T-helper 2 cell (primary cell): ENCODE data around the gene TMEM212.

Experiments
- DNase-seq, 5 experiments: peaks; one replicate each; pipeline versions ENCODE4 v3.0.0 to v3.0.0-alpha.2; 2012 to 2022

TMEM212 gene

GRCh38 chr3:171860830-171861535, 17.8 kb downstream of the TMEM212 start:
- no peak for DNase-seq

- DNase-seq, result no peak
Measured at GRCh38 chr3:171862392-171862791, 19.2 kb downstream of the TMEM212 start.

- DNase-seq, result peak in 1 of 5 experiments; percentile 43
Measured at GRCh38 chr3:171862993-171863521, 19.9 kb downstream of the TMEM212 start.

GRCh38 chr3:171863920-171864319, 20.8 kb downstream of the TMEM212 start:
- DNase-seq, result no peak

GRCh38 chr3:171865191-171865865, 22.2 kb downstream of the TMEM212 start:
- no peak for DNase-seq

- DNase-seq, result no peak
Measured at GRCh38 chr3:171867981-171868380, 24.8 kb downstream of the TMEM212 start.

- DNase-seq, result no peak
Measured at GRCh38 chr3:171871392-171872274, 28.5 kb downstream of the TMEM212 start.

- no peak for DNase-seq
Measured at GRCh38 chr3:171873580-171873979, 30.4 kb downstream of the TMEM212 start.

GRCh38 chr3:171874251-171874681, 31.1 kb downstream of the TMEM212 start:
- DNase-seq, result no peak

- DNase-seq, result no peak
Measured at GRCh38 chr3:171874879-171875278, 31.7 kb downstream of the TMEM212 start.

- DNase-seq, result no peak
Measured at GRCh38 chr3:171875923-171876412, 32.8 kb downstream of the TMEM212 start.

- DNase-seq, result peak in 1 of 5 experiments; percentile 30
Measured at GRCh38 chr3:171876680-171877147, 33.6 kb downstream of the TMEM212 start.

GRCh38 chr3:171878461-171879225, 35.5 kb downstream of the TMEM212 start:
- no peak for DNase-seq

GRCh38 chr3:171879472-171879871, 36.3 kb downstream of the TMEM212 start:
- no peak for DNase-seq

- no peak for DNase-seq
Measured at GRCh38 chr3:171880101-171880870, 37.1 kb downstream of the TMEM212 start.

- no peak for DNase-seq
Measured at GRCh38 chr3:171881251-171881650, 38.1 kb downstream of the TMEM212 start.

GRCh38 chr3:171883257-171883892, 40.2 kb downstream of the TMEM212 start:
- DNase-seq, result no peak

- DNase-seq, result no peak
Measured at GRCh38 chr3:171883893-171884279, 40.7 kb downstream of the TMEM212 start.

GRCh38 chr3:171888466-171888865, 45.3 kb downstream of the TMEM212 start:
- no peak for DNase-seq

GRCh38 chr3:171890398-171890797, 47.2 kb downstream of the TMEM212 start:
- DNase-seq, result no peak

- no peak for DNase-seq
Measured at GRCh38 chr3:171892457-171892856, 49.3 kb downstream of the TMEM212 start.
